ENCODE data around the gene TOX2.

GRCh38 chr20:44004306-44004915, 89.8 kb downstream of the TOX2 start:
- TF ChIP-seq CTCF (IDR thresholded peaks at IDR 0.05; ENCODE audit: low read depth, low read length, poor library complexity, severe bottlenecking) (no peak), EZH2phosphoT487 (IDR thresholded peaks at IDR 0.05; ENCODE audit: borderline replicate concordance, low read length) (no peak)
